Loucy (cell line): ENCODE results near the gene HS3ST4.

Source experiments
- H2AFZ ChIP-seq: fragments of 200-600 bp; sonication (generic); 2 replicates; pipeline ENCODE4 v1.6.0; 2016; ENCODE audit warnings: antibody characterized with exemption, mild to moderate bottlenecking, low read length, moderate library complexity
- H3F3A ChIP-seq: fragments of 200-600 bp; 2 replicates; pipeline ENCODE4 v1.6.0; 2016; ENCODE audit warnings: antibody characterized with exemption, low read depth, mild to moderate bottlenecking
- H3K27me3 ChIP-seq: fragments of 200-600 bp; sonication (generic); 2 replicates; pipeline ENCODE4 v1.6.1; 2014; ENCODE audit warnings: low read length, mild to moderate bottlenecking; ENCODE audit not compliant: insufficient read depth, poor library complexity, severe bottlenecking
- H3K36me3 ChIP-seq: fragments of 200-600 bp; sonication (generic); 2 replicates; pipeline ENCODE4 v1.6.1; 2016; ENCODE audit warnings: low read length; ENCODE audit not compliant: insufficient read depth
- H3K4me1 ChIP-seq: fragments of 200-600 bp; sonication (generic); 2 replicates; pipeline ENCODE4 v1.5.1; 2014; ENCODE audit warnings: low read length, mild to moderate bottlenecking; ENCODE audit not compliant: insufficient read depth, poor library complexity, severe bottlenecking
- H3K4me2 ChIP-seq: fragments of 200-600 bp; sonication (generic); 2 replicates; pipeline ENCODE4 v1.6.0; 2014; ENCODE audit warnings: antibody characterized with exemption, low read length, low read depth, mild to moderate bottlenecking; ENCODE audit not compliant: poor library complexity, severe bottlenecking
- H3K4me3 ChIP-seq: fragments of 200-600 bp; sonication (generic); 2 replicates; pipeline ENCODE4 v1.5.1; 2014; ENCODE audit warnings: low read length, mild to moderate bottlenecking, mixed read lengths; ENCODE audit not compliant: poor library complexity, severe bottlenecking
- H3K79me2 ChIP-seq: fragments of 200-600 bp; sonication (generic); 2 replicates; pipeline ENCODE4 v1.6.1; 2014; ENCODE audit warnings: low read length; ENCODE audit not compliant: insufficient read depth
- H3K9ac ChIP-seq: fragments of 200-600 bp; sonication (generic); 2 replicates; pipeline ENCODE4 v1.6.0; 2014; ENCODE audit warnings: mild to moderate bottlenecking, low read depth, low read length, moderate library complexity; ENCODE audit not compliant: poor library complexity, severe bottlenecking
- H3K9me2 ChIP-seq: fragments of 200-600 bp; sonication (generic); replicated peaks from 2 replicates; pipeline ENCODE4 v1.6.1; 2016; ENCODE audit warnings: low read depth, low read length, mixed read lengths
- H3K9me3 ChIP-seq: fragments of 200-600 bp; sonication (generic); 2 replicates; pipeline ENCODE4 v1.6.1; 2014; ENCODE audit warnings: mild to moderate bottlenecking, antibody characterized with exemption, low read length, low read depth; ENCODE audit not compliant: insufficient read depth
- H4K20me1 ChIP-seq: fragments of 200-600 bp; sonication (generic); 2 replicates; pipeline ENCODE4 v1.6.0; 2014; ENCODE audit warnings: antibody characterized with exemption, low read length, mild to moderate bottlenecking; ENCODE audit not compliant: insufficient read depth, poor library complexity, severe bottlenecking
- EZH2phosphoT487 ChIP-seq: fragments of 200-600 bp; IDR thresholded peaks from 2 replicates; pipeline ENCODE4 v1.6.1; 2018; ENCODE audit warnings: antibody characterized with exemption, mild to moderate bottlenecking, moderate library complexity, borderline replicate concordance
- TF ChIP-seq, protein P1 (sequence below): fragments of 200-600 bp; sonication (generic); conservative IDR thresholded peaks from 2 replicates; pipeline ENCODE4 v1.5.1; 2014; ENCODE audit warnings: mild to moderate bottlenecking, antibody characterized with exemption, low read length

Gene HS3ST4

DNA sequence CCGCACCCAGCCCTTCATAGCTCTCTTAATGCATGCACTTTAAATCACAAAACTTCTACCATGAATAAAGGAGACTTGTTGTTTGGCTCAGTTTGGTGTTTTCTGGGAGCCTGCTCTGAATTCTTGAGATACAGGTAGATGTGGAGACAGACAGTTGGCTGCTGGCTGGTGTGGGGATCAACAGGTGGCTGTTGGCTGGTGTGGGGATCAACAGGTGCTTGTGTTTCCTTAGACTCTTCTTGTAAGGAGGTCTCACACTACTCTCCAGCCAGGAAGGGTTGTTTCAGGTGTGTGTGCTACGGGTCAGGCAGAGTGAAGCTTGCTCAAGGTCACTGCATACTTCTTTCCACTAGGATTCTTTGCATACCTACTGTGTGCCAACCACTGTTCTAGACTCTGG, 265.9 kb downstream of the HS3ST4 start:
- H4K20me1 ChIP-seq, result no peaks in the 10 kb centered on the region
- H3K79me2 ChIP-seq, result no peaks in the 10 kb centered on the region
- no peaks in the 10 kb centered on the region for H3K4me1 ChIP-seq
- TF ChIP-seq, protein P1, sequence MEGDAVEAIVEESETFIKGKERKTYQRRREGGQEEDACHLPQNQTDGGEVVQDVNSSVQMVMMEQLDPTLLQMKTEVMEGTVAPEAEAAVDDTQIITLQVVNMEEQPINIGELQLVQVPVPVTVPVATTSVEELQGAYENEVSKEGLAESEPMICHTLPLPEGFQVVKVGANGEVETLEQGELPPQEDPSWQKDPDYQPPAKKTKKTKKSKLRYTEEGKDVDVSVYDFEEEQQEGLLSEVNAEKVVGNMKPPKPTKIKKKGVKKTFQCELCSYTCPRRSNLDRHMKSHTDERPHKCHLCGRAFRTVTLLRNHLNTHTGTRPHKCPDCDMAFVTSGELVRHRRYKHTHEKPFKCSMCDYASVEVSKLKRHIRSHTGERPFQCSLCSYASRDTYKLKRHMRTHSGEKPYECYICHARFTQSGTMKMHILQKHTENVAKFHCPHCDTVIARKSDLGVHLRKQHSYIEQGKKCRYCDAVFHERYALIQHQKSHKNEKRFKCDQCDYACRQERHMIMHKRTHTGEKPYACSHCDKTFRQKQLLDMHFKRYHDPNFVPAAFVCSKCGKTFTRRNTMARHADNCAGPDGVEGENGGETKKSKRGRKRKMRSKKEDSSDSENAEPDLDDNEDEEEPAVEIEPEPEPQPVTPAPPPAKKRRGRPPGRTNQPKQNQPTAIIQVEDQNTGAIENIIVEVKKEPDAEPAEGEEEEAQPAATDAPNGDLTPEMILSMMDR, result no peak
- no peak for TF ChIP-seq EZH2phosphoT487
- H3K9me2 ChIP-seq, result no peaks in the 10 kb centered on the region
- no peaks in the 10 kb centered on the region for H3K9me3 ChIP-seq
- no peak overlapping the region for H2AFZ ChIP-seq
- no peak overlapping the region for H3K9ac ChIP-seq
- H3K4me3 ChIP-seq, result no peak overlapping the region
- H3K27me3 ChIP-seq, result no peaks in the 10 kb centered on the region
- H3K36me3 ChIP-seq, result no peaks in the 10 kb centered on the region
- H3F3A ChIP-seq, result no peaks in the 10 kb centered on the region
- H3K4me2 ChIP-seq, result no peak overlapping the region

DNA sequence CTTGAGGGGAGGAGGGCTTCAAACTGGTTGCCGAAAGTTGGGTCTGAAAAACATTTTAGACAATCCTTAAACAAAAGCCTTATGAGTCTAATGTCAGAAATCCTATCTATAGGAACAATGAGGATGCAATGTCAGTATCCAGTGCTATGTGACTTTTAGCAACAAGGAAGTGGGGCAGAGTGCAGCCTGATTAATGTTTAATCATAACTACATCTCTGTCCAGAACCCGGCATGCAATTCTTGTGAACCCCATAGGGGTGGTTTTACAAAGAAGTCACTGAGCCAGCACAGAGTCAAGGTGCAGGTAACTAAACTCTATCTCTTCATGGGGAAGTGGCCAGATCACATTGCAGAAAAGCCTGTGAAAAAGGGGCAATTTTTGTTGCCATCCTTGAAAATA, 267.5 kb downstream of the HS3ST4 start:
- TF ChIP-seq EZH2phosphoT487, result no peak
- TF ChIP-seq, protein P1, result no peak
- Histone ChIP-seq H3K27me3 (no peaks in the 10 kb centered on the region), H3K4me3 (no peak overlapping the region), H3K4me1 (no peaks in the 10 kb centered on the region), H3F3A (no peaks in the 10 kb centered on the region), H4K20me1 (no peaks in the 10 kb centered on the region), H3K79me2 (no peaks in the 10 kb centered on the region), H3K9ac (no peak overlapping the region), H2AFZ (no peak overlapping the region), H3K36me3 (no peaks in the 10 kb centered on the region), H3K4me2 (no peak overlapping the region), H3K9me3 (no peaks in the 10 kb centered on the region), H3K9me2 (no peaks in the 10 kb centered on the region)

DNA sequence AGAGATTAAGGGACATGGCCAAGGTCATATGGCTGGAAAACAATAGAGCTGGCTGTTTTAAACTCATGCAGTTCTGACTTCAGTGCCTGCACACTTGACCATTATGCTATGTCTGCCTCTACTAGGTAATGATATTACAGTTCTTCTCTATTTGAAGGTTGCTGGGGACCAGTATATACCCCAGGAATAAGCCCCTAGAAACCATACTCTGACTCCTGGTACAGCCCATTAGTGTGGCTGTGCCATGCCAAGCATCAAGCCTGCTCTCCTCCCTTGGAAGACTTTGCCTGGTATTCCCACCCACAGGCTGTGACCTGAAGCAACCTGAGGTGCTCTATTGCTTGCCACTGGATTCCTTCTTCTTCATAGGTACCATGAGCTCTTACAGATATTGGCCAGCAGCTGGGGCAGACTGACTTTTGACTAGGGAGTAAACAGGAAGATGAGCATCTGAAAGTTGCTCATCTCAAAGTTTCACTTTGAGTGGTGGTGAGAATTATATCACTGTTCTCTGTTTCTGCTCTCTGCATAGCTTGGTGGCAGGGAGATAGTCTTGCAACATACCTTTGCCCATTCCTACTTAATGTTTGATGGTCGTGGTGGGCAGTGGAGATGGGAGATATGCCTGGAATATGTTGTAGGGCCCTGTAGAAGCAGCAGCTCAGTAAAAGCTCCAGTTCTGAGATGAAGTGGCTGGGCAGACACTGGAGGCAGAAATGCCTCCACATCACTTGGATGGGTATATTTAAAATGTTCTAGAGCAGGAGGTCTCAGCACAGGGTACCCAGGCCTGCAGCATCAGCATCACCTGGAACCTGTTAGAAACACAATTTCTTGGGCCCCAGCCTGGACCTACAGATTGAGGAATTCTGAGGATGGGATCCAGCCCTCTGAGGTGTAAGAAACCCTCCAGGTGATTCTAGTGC, 274.7 kb downstream of the HS3ST4 start:
- H3K4me3 ChIP-seq, result no peak overlapping the region
- no peak overlapping the region for H2AFZ ChIP-seq
- no peaks in the 10 kb centered on the region for H3K27me3 ChIP-seq
- H3K79me2 ChIP-seq, result no peaks in the 10 kb centered on the region
- H4K20me1 ChIP-seq, result no peaks in the 10 kb centered on the region
- H3K36me3 ChIP-seq, result no peaks in the 10 kb centered on the region
- TF ChIP-seq, protein P1, result no peak
- TF ChIP-seq EZH2phosphoT487, result no peak
- no peak overlapping the region for H3K4me2 ChIP-seq
- no peak overlapping the region for H3K9ac ChIP-seq
- no peaks in the 10 kb centered on the region for H3F3A ChIP-seq
- no peaks in the 10 kb centered on the region for H3K9me3 ChIP-seq
- no peaks in the 10 kb centered on the region for H3K9me2 ChIP-seq
- H3K4me1 ChIP-seq, result no peaks in the 10 kb centered on the region
